Measurements from ENCODE around the gene ITPRIPL2.

The ITPRIPL2 gene

GRCh38 chr16:19145010-19145409 is 31.2 kb downstream of the ITPRIPL2 start:
- no peak for DNase-seq

- DNase-seq: no peak
Measured at GRCh38 chr16:19147126-19147525, 33.4 kb downstream of the ITPRIPL2 start.

- no peak for DNase-seq
Measured at GRCh38 chr16:19147627-19148026, 33.9 kb downstream of the ITPRIPL2 start.

- no peak for DNase-seq
Measured at GRCh38 chr16:19148189-19148588, 34.4 kb downstream of the ITPRIPL2 start.

GRCh38 chr16:19151310-19151709 is 37.5 kb downstream of the ITPRIPL2 start:
- DNase-seq: no peak

- no peak for DNase-seq
Measured at GRCh38 chr16:19152042-19152441, 38.3 kb downstream of the ITPRIPL2 start.

GRCh38 chr16:19153876-19154275 is 40.1 kb downstream of the ITPRIPL2 start:
- DNase-seq: peak; percentile 21

GRCh38 chr16:19162085-19162484 is 48.3 kb downstream of the ITPRIPL2 start:
- no peak for DNase-seq

GRCh38 chr16:19163215-19163614 is 49.5 kb downstream of the ITPRIPL2 start:
- DNase-seq: no peak

- no peak for DNase-seq
Measured at GRCh38 chr16:19164285-19164684, 50.5 kb downstream of the ITPRIPL2 start.

- DNase-seq: no peak
Measured at GRCh38 chr16:19165101-19165500, 51.3 kb downstream of the ITPRIPL2 start.

GRCh38 chr16:19166500-19166899 is 52.7 kb downstream of the ITPRIPL2 start:
- no peak for DNase-seq

GRCh38 chr16:19167710-19168370 is 54.1 kb downstream of the ITPRIPL2 start, which contains the start of gene SYT17:
SYT17 (plus strand) TSS chr16:19168240; CDS start chr16:19168647, 407 bp downstream.
- peak; percentile 70 for DNase-seq

GRCh38 chr16:19168371-19169081 is 54.8 kb downstream of the ITPRIPL2 start:
- DNase-seq: no peak

GRCh38 chr16:19169082-19169639 is 55.4 kb downstream of the ITPRIPL2 start:
- DNase-seq: no peak

- DNase-seq: no peak
Measured at GRCh38 chr16:19170043-19170655, 56.4 kb downstream of the ITPRIPL2 start.

All from activated CD4-positive, alpha-beta T cell treated with anti-CD3 and anti-CD28 coated beads, Interleukin-2, Interleukin-6, amounts not matched to agents 100 ng/mL and 50 ng/mL, durations not matched to agents 16 hours and 8 hours (primary cell).